Lower leg skin (tissue), 4 donors: ENCODE data around the gene TAF9B. TPM values are rescaled to one million over a fixed set of nuclear protein-coding genes. Genes with fewer than 3 reads are reported as not detected.

Source experiments
- DNase-seq, 2 donors: peaks; one replicate each; pipeline ENCODE4 v3.0.0-alpha.2; 2019; ENCODE audit warnings: low spot score in 2 of 2
- H3K4me3 ChIP-seq: fragments of 200-600 bp; sonication (generic); 2 replicates; pipeline ENCODE4 v1.5.1; 2017; ENCODE audit warnings: mild to moderate bottlenecking, low read depth; ENCODE audit not compliant: poor library complexity, severe bottlenecking
- CTCF ChIP-seq, 3 donors: fragments of 450-650 bp; IDR thresholded peaks; one replicate each; pipeline ENCODE4 v1.5.1; 2016; ENCODE audit warnings: antibody characterized with exemption in 3 of 3, mild to moderate bottlenecking in 3 of 3, moderate library complexity in 2 of 3
- POLR2A ChIP-seq, 2 donors: fragments of 450-650 bp; IDR thresholded peaks; one replicate each; pipeline ENCODE4 v1.6.1; 2016 to 2017; ENCODE audit warnings: antibody characterized with exemption in 2 of 2, mild to moderate bottlenecking in 1 of 2, moderate library complexity in 1 of 2
- whole genome bisulfite sequencing, 2 donors: methylation state at CpG; one replicate each; pipeline ENCODE4 v1.1.5; 2018; 5-methylcytosine and 5-hydroxymethylcytosine counted together
- intact Hi-C: fragments of 100-400 bp; cut with DNase I; formaldehyde crosslinking; loops from one replicate; pipeline ENCODE4 v1.15.0; 2023; ENCODE audit warnings: low total_unique reads
- total RNA-seq, 4 donors: library from RNA; depleted of rRNA; stranded (reverse); fragments of >200 nt; gene quantifications; one replicate each; pipeline ENCODE4 v1.1.0, GENCODE V29; 2016

TAF9B gene
- total RNA-seq, 4 donors from 2014 or later = 5.6 to 12.2 (median 8.4) TPM

- intact Hi-C loops = no loop called here
- H3K4me3 ChIP-seq = no peak overlapping the region
- TF ChIP-seq CTCF (IDR thresholded peaks at IDR 0.05) = no peak
- no peak for TF ChIP-seq POLR2A (IDR thresholded peaks at IDR 0.05)
- no peak for DNase-seq
Measured at GRCh38 chrX:78116365-78116764, 23.1 kb downstream of the TAF9B start.

GRCh38 chrX:78111140-78111931 lies 28.1 kb downstream of the TAF9B start:
- no peak for TF ChIP-seq POLR2A (IDR thresholded peaks at IDR 0.05)
- no peak for TF ChIP-seq CTCF (IDR thresholded peaks at IDR 0.05)
- intact Hi-C loops = no loop called here
- no peak overlapping the region for H3K4me3 ChIP-seq
- WGBS, 2 donors = 64 to 77% methylated on average over 10 of the region's 10 CpGs
- no peak for DNase-seq

GRCh38 chrX:78109458-78109857 lies 30.0 kb downstream of the TAF9B start:
- no peak for TF ChIP-seq CTCF (IDR thresholded peaks at IDR 0.05)
- TF ChIP-seq POLR2A (IDR thresholded peaks at IDR 0.05) = no peak

GRCh38 chrX:78106651-78106986 lies 32.8 kb downstream of the TAF9B start:
- WGBS, 2 donors = 78 to 85% methylated on average over 1 of the region's 1 CpG
- no peak for TF ChIP-seq POLR2A (IDR thresholded peaks at IDR 0.05)
- TF ChIP-seq CTCF (IDR thresholded peaks at IDR 0.05) = no peak
- no peak overlapping the region for H3K4me3 ChIP-seq
- no peak for DNase-seq
- intact Hi-C loops = no loop called here

More at GRCh38 chrX:78109458-78109857, 30.0 kb downstream of the TAF9B start:
- 77 to 78% methylated on average over 2 of the region's 2 CpGs for WGBS, 2 donors
- intact Hi-C loops = no loop called here
- DNase-seq = no peak
- no peak overlapping the region for H3K4me3 ChIP-seq

GRCh38 chrX:78105944-78106650 lies 33.4 kb downstream of the TAF9B start:
- intact Hi-C loops = no loop called here
- H3K4me3 ChIP-seq = no peak overlapping the region
- 53 to 69% methylated on average over 11 of the region's 11 CpGs for WGBS, 2 donors
- DNase-seq = no peak
- no peak for TF ChIP-seq CTCF (IDR thresholded peaks at IDR 0.05)
- TF ChIP-seq POLR2A (IDR thresholded peaks at IDR 0.05) = no peak
